ENCODE results near the gene ZSCAN20. TPM values are rescaled to one million over a fixed set of nuclear protein-coding genes. Genes with fewer than 3 reads are reported as not detected.

ZSCAN20 gene
- total and polyA plus RNA-seq, 2 of the 4 experiments (the other 2 are of a cell fraction), result 2.1 to 11.1 TPM

DNA sequence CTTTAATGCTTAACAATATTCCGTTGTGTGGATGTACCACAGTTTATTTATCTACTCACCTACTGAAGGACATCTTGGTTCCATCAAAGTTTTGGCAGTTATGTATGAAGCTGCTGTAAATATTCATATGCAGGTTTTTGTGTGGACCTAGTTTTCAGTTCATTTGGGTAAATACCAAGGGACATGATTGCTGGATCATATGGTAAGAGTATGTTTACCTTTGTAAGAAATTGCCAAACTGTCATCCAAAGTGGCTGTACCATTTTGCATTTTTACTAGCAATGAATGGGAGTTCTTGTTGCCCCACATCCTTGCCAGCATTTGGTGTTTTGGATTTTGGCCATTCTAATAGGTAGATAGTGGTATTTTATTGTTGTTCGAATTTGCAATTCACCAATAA is 10.0 kb downstream of the ZSCAN20 start:
- no CpG with 5 or more reads among the region's 2 CpGs for WGBS, 2 experiments (ENCODE audit: extremely low coverage in 2 of 2, insufficient read length in 1 of 2)
- Histone ChIP-seq H3K14ac (replicated peaks; ENCODE audit: low read depth, low read length) (no peak overlapping the region), H4K8ac (ENCODE audit: low read depth in 2 of 2, low read length in 2 of 2) (no peak overlapping the region), H3K36me3 (ENCODE audit: control insufficient read depth, insufficient read depth, low read length) (peaks cover 17% of the 10 kb centered on the region), H2BK20ac (ENCODE audit: low read depth, low read length) (no peak overlapping the region), H3K4ac (ENCODE audit: low read depth, low read length) (no peak overlapping the region), H2AK5ac (ENCODE audit: low read depth, low read length) (no peak overlapping the region), H3K4me1 (ENCODE audit: control insufficient read depth, insufficient read depth, low read length) (no peaks in the 10 kb centered on the region), H4K20me1 (ENCODE audit: insufficient read depth, low read length) (peaks cover 5% of the 10 kb centered on the region), H2AK9ac (replicated peaks; ENCODE audit: low read depth, low read length, poor library complexity) (no peak overlapping the region), H4K5ac (ENCODE audit: low read depth, low read length) (no peak overlapping the region), H3K9me1 (ENCODE audit: insufficient read depth, low read length) (peaks cover 7% of the 10 kb centered on the region; the same call in 1 of the 2 replicates), H3K18ac (ENCODE audit: low read depth, low read length) (no peak overlapping the region), H3K79me1 (ENCODE audit: low read depth in 1 of 2, low read length in 2 of 2) (peaks cover 20 to 26% of the 10 kb centered on the region in 2 experiments), H3K23ac (ENCODE audit: low read depth, low read length) (no peak overlapping the region), H3K4me3 (ENCODE audit: insufficient read depth, low read depth, low read length) (no peak overlapping the region), H4K91ac (ENCODE audit: insufficient read depth, low read depth, low read length) (no peak overlapping the region), H3K27ac (ENCODE audit: insufficient read depth, low read length) (no peak overlapping the region), H2AFZ (replicated peaks; ENCODE audit: low read length, poor library complexity) (no peak overlapping the region), H3K9me3 (ENCODE audit: control insufficient read depth, insufficient read depth, low read length) (0 out of 2 replicates have a peak, but pooled peaks cover 2% of the 10 kb centered on the region), H2BK120ac (ENCODE audit: low read depth, low read length) (no peak overlapping the region), H3K4me2 (ENCODE audit: low read depth, low read length) (no peak overlapping the region), H3K27me3 (ENCODE audit: control insufficient read depth, insufficient read depth, low read length) (no peaks in the 10 kb centered on the region), H2BK5ac (ENCODE audit: low read depth, low read length, poor library complexity, severe bottlenecking) (no peak overlapping the region), H2BK15ac (ENCODE audit: low read depth, low read length) (no peak overlapping the region), H3K56ac (ENCODE audit: extremely low read depth, insufficient read depth, low read length) (no peak overlapping the region), H3K9ac (ENCODE audit: low read depth, low read length) (no peak overlapping the region)
- intact Hi-C loops (cut with micrococcal nuclease), result no loop called here
- no peak for DNase-seq
- ChIA-PET POLR2A (ENCODE audit: unreplicated experiment) (no interaction called here), CTCF (no interaction called here)
- in situ Hi-C loops (cut with MboI; ENCODE audit: low sequenced_read_pairs), result no loop called here
- no peak for ATAC-seq (ENCODE audit: low read depth)
- dilution Hi-C loops (cut with HindIII; ENCODE audit: low sequenced_read_pairs, unreplicated experiment), result no loop called here
- no TSS peak for BruUV-seq (replicated peaks)
- TF ChIP-seq, protein P1, sequence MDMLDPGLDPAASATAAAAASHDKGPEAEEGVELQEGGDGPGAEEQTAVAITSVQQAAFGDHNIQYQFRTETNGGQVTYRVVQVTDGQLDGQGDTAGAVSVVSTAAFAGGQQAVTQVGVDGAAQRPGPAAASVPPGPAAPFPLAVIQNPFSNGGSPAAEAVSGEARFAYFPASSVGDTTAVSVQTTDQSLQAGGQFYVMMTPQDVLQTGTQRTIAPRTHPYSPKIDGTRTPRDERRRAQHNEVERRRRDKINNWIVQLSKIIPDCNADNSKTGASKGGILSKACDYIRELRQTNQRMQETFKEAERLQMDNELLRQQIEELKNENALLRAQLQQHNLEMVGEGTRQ (IDR thresholded peaks at IDR 0.05; ENCODE audit: low read depth, low read length), result no peak
- no peak for TF ChIP-seq MAZ (IDR thresholded peaks at IDR 0.05; ENCODE audit: borderline replicate concordance, low read depth, low read length)
- no peak for TF ChIP-seq SMC3 (IDR thresholded peaks at IDR 0.05; ENCODE audit: low read depth, low read length)
- TF ChIP-seq NFE2L2 (IDR thresholded peaks at IDR 0.05; ENCODE audit: low read depth, low read length), result no peak
- no peak for TF ChIP-seq RCOR1 (IDR thresholded peaks at IDR 0.05; ENCODE audit: insufficient replicate concordance, low read length)
- no peak for TF ChIP-seq CEBPB (IDR thresholded peaks at IDR 0.05; ENCODE audit: low read depth, low read length)
- TF ChIP-seq RFX5 (IDR thresholded peaks at IDR 0.05; ENCODE audit: low read depth, low read length), result no peak

Data from IMR-90 (cell line).